ENCODE results near the gene MAN2B1.
"Not testable (repeated sequence)": the region's sequence is repeated elsewhere in the genome, so short reads cannot be mapped to it uniquely, and the experiment has no call there.

Gene MAN2B1

DNA sequence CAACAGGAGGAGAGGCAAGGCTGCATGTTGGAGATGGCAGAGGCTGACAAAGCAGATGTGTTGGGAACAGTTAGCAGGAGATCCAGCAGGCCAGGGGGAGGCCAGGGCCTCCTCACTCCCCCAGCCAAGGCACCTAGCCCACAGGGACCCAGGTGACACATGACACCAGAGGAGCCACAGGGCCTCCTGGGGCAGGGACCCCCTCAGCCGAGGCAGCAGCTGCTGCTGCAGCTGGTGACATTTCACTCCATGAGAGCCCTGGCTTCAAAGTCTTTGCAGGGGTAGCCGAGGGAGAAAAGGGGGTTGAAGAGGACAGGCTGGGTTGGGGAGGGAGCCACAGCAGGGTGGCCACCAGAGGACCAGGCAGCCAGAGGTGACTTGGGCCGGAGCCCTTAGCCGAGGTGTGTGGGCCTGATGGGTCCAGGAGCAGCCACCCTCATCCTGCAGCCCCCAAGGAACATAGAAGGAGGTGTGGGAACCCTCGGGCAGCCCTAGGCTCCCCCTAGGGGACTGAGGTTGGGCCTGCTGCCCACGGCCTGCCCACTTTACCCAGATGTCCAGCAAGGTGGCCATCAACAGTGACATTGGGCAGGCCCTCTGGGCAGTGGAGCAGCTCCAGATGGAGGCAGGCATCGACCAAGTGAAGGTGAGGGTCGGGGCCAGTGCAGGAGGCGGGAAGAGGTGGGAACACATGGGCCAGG, 21.1 kb upstream of the MAN2B1 start, which contains the start of gene GNG14:
Gene GNG14 (plus strand): TSS at position 503 of the 701 bp plus-strand sequence. CDS start 51 bp downstream, at position 554.
- no peak for DNase-seq

DNA sequence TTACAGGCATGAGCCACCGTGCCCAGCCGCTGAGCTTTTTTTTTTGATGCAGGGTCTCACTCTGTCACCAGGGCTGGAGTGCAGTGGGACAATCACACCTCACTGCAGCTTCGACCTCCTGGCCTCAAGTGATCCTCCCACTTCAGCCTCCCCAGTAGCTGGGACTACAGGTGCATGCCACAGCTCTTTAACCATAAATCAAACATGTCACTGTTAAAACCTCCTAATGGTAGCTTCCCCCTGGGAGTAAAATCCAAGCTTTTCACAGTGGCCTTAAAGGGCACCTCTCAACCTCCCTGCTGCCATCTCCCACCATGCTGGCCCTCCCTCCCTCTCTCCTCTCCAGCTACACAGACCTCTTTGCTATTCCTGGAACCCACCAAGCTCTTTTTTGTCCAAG, 19.3 kb upstream of the MAN2B1 start:
- no peak for DNase-seq

DNA sequence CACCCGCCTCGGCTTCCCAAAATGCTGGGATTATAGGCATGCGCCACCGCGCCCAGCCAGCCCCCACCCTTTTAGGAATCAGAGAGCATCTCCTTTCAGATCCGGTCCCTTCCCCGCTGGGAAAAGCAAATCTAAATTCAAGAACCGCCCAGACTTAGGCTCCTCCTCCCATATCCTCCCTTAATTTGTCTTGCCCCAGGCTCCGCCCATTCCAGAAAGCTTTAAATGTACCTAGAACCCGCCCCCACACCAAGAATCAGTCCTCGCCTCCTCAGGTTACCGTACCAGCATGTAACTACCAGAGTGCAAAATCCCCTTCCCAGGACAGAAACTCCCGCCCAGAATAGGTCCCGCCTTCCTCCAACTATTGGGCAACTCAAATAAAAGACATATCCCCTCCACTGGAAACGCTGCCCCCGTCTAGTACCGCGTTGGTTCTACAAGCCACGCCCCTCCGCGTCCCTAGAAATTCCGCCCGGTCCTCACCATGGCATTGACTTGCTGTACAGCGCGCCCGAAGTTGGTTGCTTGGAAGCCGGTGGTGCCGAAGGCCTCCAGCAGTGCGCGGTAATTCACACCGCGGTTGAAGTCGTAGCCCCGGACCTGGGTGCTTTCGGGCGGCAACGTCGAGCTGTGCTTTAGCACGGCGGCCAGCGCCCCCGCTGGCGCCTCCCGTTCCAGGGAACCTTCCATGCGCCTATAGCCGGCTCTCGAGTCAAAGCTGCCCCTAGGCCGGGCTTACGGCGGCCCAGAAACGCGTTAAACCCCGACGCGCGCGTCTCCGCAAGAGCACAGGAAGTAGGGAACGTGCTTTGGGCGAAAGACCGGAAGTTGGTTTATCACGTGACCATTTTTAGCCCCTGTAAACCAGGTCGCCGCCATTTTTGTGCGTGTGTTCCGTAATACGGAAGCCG, 14.8 kb upstream of the MAN2B1 start, which contains the start of gene DHPS:
Gene DHPS (minus strand): TSS at position 807 of the 914 bp plus-strand sequence. CDS start 114 bp downstream, at position 693.
- DNase-seq: peak; percentile 95 to 98 (median 98)

DNA sequence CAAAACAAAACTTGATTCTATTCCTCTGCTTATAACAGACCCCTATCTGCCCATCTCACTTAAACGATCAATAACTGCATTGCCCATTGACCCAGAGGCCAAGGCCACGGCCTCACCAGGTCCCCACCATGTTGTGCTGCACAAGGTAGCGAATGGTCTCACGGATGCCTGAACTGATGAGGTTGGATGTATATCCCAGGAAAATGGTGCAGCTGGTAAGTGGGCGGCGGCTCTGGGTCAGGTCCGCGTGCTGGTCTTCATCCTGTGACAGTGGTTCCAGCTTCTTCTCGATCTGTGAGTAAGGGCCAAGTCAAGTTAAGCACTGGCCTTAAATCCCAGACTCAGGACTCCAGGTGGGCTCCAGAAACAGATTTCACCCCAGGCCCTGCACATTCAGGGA, 13.5 kb upstream of the MAN2B1 start:
- DNase-seq: no peak

DNA sequence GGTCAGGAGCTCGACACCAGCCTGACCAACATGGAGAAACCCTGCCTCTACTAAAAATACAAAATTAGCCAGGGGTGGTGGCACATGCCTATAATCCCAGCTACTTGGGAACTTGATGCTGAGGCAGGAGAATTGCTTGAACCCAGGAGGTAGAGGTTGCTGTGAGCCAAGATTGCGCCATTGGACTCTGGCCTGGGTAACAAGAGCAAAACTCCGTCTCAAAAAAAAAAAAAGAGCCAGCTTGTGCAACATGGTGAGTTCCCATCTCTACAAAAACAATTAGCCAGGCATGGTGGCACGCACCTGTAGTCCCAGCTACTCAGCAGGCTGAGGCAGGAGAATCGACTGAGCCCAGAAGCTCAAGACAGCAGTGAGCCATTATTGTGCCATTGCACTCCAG, 11.5 kb upstream of the MAN2B1 start:
- not testable (repeated sequence) for DNase-seq

DNA sequence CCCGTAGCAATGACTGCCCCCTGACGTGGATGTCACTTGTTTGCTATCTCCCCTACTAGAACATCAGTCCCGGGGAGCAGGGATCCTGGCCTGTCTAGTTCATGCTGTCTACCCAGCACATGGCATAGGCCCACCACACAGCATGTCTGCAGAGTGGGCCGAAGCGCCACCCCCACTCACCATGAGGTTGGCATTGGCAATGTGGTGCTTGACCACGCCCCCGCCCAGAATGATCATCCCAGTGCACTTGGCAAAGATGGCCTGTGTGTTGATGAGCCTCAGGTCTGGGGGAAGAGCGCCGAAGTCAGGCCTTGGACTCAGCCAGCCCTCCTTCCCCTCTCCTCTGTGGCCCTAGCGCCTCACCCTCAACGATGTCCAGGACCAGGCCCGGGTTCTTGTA, 10.4 kb upstream of the MAN2B1 start:
- no peak for DNase-seq

DNA sequence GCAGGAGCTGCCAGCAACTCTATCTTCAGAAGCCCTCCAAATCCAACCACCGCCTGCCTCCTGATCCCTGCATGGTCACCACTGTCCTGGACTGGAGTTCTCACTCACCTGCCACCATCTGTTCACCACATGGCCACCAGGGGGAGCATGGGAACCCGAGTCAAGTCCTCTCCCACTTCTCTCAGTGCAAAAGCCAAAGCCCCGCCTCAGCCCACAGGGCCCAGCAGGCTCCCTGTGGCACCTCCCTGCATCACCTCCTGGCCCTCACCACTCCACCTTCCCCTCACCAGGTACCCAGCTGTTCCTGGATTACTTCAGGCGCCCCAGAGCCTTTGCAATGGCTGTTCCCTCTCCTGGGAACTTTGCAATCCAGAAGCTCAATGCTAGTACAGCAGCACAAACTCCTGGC, 9.8 kb upstream of the MAN2B1 start:
- DNase-seq: peak; percentile 77 to 92 (median 85)

DNA sequence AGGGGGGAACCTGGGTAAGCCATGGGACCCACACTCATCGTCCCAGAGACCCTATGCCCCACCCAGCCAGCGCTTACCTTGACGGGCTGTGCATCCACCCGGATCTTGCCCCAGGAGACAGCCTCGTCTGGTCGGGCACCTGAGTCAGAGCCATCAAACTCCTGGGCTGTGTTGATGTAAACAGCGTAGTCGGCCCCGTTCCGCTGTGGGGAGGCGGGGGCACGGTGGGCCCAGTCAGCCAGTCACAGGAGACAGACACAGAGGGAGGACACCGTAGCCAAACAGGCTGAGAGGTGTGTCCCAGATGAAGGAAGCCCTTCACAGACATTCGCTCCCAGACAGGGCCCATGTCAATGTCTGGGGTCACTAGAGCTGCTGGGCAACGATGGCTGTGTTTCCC, 9.4 kb upstream of the MAN2B1 start:
- DNase-seq: no peak

DNA sequence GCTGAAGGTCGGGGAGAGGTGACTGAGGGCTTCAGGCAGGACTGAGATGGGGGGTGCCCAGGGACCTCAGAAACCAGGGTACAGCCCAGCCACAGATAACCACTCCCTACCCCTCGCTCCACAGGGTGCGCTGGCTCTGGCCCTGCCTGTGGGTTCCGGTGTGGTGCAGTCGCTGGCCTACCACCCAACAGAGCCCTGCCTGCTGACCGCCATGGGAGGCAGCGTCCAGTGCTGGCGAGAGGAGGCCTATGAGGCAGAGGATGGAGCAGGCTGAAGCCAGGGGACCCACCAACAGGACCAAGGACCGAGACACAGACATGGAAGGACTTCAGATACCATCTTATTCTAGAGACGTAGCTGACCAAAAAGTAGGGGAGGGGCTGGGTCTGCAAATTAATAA, 8.9 kb upstream of the MAN2B1 start:
- DNase-seq: no peak

DNA sequence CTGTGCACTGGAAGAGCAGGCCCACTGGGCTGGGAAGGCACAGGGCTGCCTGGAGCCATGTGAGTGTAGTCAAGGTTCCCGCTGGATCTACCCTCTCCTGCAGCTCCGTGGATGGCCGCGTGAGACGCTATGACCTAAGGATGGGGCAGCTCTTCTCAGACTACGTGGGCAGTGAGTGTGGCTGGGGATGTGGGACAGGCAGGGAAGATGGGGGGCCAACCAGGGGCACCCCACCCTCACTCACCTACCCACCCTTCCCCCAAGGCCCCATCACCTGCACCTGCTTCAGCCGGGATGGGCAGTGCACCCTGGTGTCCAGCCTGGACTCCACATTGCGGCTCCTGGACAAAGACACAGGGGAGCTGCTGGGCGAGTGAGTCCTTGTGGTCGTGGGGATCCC, 6.2 kb upstream of the MAN2B1 start:
- no peak for DNase-seq

DNA sequence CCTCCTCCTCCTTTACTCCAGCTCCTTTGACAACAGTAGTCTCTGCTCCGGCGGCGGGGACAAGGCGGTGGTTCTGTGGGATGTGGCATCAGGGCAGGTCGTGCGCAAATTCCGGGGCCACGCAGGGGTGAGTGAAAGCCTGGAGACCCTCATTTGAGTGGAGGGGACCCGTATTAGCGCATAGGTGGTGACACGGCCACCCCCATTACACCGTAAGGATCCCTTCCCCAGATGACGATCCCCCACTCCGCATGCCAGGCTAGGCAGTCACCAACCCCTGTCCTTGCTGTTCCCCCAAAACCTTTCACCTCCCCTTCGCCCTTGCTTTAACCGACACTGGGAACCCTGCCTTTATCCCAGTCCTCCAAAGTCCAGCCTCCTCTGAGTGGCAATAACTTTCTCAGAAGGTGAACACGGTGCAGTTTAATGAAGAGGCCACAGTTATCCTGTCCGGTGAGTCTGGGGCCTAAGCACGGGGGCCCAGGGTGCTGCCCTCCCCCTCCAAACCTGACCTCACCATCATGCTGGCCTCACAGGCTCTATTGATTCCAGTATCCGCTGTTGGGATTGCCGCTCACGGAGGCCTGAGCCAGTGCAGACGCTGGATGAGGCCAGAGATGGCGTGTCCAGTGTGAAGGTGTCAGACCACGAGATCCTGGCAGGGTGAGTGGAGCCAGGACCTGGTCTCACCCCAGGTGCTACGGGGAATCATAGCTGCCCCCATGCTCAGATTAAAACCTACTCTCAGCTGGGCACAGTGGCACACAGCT, 3.8 kb upstream of the MAN2B1 start:
- no peak for DNase-seq

DNA sequence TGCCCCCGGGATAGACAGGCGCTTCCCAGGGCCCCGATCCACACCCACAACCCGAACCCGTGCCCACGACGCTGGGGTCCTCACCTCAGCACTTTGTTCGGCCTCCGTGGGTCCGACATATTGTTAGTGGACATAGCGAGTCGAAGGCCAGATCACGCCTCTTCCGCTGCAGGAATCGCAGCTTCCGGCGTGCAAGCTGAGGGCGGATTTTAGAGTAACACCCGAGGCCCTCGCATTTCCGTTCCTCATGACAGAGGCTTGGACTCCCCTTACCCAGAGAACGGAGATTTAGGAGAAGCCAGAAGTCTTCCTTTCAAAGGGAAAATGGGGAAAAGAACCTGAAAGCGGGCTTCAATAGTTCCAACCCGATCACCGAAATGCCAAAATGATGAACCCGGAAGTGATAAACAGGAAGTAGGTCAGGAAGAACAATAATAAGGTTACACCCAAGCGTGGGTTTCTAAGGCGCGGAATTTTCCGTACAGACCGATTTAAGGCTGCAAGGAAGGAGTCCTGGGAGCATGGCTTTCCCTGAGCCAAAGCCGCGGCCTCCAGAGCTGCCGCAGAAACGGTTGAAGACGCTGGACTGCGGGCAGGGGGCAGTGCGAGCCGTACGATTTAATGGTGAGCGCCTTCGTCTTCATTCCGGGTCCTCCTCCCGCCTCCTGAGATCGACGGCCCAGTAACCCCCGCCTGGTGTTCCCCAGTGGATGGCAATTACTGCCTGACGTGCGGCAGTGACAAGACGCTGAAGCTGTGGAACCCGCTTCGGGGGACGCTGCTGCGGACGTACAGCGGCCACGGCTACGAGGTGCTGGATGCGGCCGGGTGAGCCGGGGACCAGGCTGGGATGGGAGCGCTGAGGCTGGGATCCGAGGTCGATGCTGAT, 3.0 kb upstream of the MAN2B1 start:
- DNase-seq: peak; percentile 89 to 90 (median 89)

DNA sequence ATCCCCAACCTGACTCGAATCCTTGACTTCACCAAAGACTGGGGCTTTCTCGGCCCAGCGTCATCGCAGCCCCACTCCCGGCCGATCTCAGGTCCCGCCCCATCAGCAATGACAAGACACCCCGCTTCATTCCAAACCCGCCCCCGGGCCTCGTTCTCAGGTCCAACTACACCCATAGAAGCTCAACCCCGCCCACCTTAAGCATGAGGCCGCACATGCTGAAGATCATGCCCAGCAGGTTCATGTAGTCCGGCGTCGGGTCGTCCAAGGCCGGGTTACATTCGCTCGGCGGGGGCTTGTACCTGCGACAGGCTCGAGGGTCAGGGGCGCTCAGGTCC, 2.4 kb upstream of the MAN2B1 start:
- DNase-seq: peak; percentile 80 to 90 (median 82)

DNA sequence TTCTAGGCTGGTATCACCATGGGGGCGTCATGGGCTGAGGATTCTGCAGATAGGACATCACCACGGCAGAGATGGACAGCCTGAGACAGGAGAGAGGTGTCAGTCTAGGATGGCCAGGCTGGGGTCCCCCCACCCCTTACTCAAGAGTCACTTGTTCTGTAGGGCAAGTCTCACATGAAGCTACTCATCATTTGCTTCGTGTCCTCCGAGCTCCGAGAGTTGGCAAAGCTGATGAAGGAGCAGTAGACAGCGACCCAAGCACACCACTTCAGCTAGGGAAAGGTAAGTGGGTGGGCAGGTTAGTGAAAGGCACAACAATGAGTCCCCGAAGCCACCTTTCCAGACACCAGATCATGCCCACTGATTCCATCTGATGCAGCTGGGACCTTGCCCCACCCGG, 1.8 kb upstream of the MAN2B1 start:
- no peak for DNase-seq

DNA sequence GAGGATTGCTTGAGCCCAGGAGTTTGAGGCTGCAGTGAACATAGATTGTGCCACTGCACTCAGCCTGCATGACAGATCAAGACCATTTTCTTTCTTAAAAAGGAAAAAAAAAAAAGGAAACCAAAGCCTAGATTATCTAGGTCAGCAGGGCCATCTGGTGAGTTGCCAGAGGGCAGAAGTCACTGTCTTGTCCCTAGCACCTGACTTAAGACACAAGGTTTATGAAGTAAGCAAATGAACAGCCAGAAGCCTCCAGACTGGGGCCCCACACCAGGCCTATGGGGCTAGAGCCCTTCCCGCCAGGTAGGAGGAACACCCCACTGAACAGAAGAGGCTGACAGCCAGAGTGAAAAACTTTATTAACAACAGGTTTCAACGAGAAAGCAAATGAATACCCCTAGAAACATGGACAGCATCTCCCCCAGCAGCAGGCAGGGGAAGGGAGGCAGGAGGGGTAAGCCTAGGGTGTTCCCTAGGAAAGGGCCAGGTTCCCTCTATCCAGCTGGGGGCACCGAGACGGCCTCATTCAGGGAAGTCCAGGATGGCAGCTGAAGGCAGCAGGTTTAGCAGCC, 1.3 kb upstream of the MAN2B1 start:
- DNase-seq: peak in 1 of 3 donors; percentile 10

DNA sequence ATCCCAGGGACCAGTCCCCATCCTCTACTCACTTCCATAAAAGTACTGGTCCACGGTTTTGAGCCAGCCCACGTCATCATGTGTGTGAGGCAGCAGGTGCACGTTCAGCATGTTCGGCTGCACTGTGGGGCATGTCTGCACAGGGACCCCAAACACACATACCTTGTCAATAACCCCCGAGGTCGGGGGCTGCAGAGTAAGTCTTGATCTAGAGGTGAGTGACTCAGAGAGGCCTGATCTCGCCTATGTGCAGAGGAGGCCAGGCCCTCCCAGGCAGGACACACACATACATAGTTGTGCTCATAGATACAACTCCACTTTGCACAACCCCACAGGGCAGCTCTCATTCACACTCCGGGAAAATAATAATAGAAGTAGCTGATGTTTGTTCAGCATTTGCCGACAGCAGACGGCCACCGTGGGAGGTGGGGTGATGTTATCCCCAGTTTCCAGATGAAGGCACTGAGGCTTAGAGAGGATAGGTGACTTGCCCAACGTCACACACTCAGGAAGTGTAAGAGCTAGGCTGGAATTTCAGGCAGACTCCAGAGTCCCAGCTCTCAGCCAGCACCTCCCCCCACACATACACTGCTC, 774 bp downstream of the MAN2B1 start:
- DNase-seq: peak; percentile 51 to 53 (median 52)

DNA sequence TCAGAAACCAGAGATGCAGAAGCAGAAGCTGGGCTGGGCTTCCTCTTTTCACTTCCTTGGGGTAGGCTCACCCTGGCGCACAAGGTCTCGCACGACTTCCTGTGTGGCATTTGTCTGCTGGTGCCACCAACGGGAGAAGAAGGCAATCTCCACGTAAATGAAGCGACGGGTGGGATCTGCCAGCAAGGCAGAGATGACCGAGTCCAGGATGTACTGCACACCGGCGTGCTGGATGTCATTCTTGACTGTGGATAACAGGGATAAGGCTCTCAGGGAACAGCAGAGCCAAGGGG, 1.3 kb downstream of the MAN2B1 start:
- peak; percentile 93 to 95 (median 94) for DNase-seq

DNA sequence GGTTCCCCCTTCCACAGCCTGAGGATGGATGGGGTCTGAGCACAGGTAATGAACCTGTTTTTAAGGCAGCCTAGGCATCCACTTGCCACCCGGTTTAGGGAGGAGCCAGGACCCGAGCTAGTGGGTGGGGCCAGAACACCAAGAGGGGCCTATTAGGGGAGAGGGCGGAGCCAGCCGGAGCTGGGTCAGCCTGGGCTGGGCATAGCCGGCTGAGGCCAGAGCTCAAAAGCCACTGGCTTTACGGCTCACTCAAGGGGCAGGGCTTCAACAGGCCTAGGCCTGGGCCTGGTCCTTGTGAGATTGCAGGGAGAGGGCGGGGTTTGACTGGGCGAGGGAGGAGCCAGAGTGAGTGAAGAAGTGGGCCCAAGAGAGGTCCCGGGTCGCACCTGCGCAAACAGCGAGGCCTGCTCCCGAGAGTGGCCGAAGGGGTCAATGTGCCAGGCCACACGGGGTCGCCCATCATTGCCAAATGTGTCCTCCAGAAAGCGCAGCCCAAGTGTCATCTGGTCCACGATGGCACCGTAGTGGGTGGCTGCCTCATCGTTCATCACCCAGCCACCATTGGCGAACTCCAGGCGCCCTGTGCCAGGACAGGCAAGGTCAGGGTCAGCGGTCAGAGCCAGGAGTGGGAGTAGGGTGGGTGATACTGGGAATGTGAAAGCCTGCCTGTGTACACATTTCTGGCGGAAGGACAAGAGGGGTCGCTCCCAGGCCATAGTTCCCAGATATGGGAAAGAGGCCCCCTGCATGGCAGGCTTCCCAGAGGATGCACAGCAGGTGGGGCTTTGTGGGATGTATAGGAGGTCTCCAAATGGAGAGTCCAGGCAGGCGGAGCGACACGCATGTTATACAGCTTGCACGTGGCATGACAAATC, 1.9 kb downstream of the MAN2B1 start:
- no peak for DNase-seq

DNA sequence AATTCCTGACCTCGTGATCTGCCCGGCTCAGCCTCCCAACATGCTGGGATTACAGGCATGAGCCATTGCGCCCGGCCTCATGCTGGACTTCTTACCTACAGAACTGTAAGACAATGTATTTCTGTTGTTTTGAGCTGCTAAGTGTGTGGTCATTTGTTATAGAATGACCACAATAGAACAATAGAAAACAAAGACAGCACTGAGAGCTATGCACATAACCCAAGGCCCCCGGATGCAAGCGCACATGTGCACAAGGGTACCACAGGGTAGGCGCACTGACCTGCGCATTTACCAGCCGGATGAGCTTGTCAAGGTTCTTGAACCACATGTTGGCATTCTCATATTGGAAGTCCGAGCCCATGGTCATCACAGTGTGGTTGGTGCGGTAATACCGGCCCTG, 5.6 kb downstream of the MAN2B1 start:
- no peak for DNase-seq

DNA sequence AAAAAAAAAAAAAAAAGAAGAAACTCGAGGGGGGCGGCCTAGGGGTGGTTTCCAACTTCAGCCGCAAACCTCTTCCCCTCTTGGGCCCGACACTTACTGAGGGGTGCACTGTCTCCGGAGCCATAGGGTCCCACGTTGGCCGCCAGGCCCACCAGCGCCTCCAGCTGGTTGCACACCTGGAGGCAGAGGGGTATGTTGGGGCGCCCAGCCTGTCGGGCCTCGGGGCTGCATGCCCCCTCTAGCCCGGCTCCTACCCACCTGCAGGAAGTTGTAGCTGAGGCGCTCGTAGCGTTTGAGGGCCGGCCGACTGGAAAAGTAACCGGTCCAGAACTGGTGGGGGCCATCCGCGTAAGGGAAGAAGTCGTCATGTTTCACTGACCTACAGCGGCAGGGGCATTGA, 8.6 kb downstream of the MAN2B1 start:
- DNase-seq: no peak
